B cell (primary cell): ENCODE data around the gene AURKAIP1. TPM values are rescaled to one million over a fixed set of nuclear protein-coding genes. Genes with fewer than 3 reads are reported as not detected.

Experiments used
- ATAC-seq: fragments of 200-7000 bp; cut with Tn5 transposase; one replicate; pipeline ENCODE4 v1.10.0; 2021; ENCODE audit warnings: low read depth, mild to moderate bottlenecking, moderate number of reproducible peaks, moderate library complexity
- CTCF ChIA-PET: fragments of 350-600 bp; sonication (Branson Sonifier 250); formaldehyde crosslinking; loops from one replicate; lab custom pipeline; 2021; ENCODE audit warnings: antibody characterized with exemption, inconsistent platforms; lab: Charles Lee
- POLR2A ChIA-PET: fragments of 350-600 bp; sonication (Branson Sonifier 250); formaldehyde crosslinking; loops from one replicate; lab custom pipeline; 2021; ENCODE audit warnings: antibody characterized with exemption; lab: Charles Lee
- DNase-seq: peaks from one replicate; pipeline ENCODE4 v3.0.0; 2013
- H2AFZ ChIP-seq: 2 replicates; pipeline ENCODE4 v1.6.1; 2012; ENCODE audit warnings: mild to moderate bottlenecking, low read depth, low read length; ENCODE audit not compliant: insufficient read depth, poor library complexity, severe bottlenecking
- H3K27ac ChIP-seq, 2 donors: 1 replicate in 1 of 2; 2 replicates in 1 of 2; pipeline ENCODE4 v1.5.1; 2012 to 2013; ENCODE audit warnings: low read length in 2 of 2, mild to moderate bottlenecking in 2 of 2, moderate library complexity in 1 of 2
- H3K27me3 ChIP-seq, 4 experiments: fragments of 200-600 bp in 1 of 4; sonication (generic) in 1 of 4; replicated peaks in 1 of 4; 1 replicate in 2 of 4; 2 replicates in 2 of 4; pipeline versions ENCODE4 v1.6.1 to v1.7.0; 2013 to 2016; ENCODE audit warnings: low read length in 3 of 4, mild to moderate bottlenecking in 2 of 4, mixed read lengths in 1 of 4, moderate library complexity in 1 of 4; ENCODE audit not compliant: insufficient read depth in 4 of 4, control insufficient read depth in 3 of 4; ENCODE audit errors: control extremely low read depth in 1 of 4
- H3K36me3 ChIP-seq, 2 experiments: replicated peaks in 1 of 2; 1 replicate in 1 of 2; 2 replicates in 1 of 2; pipeline versions ENCODE4 v1.6.1 to v1.7.1; 2013; ENCODE audit warnings: low read length in 1 of 2; ENCODE audit not compliant: insufficient read depth in 2 of 2, control insufficient read depth in 1 of 2; ENCODE audit errors: control extremely low read depth in 1 of 2, extremely low read depth in 1 of 2
- H3K4me1 ChIP-seq, 2 donors: fragments of 200-600 bp in 1 of 2; sonication (generic) in 1 of 2; 1 replicate in 1 of 2; 2 replicates in 1 of 2; pipeline versions ENCODE4 v1.5.1 to v1.6.1; 2013 to 2017; ENCODE audit warnings: low read length in 2 of 2; ENCODE audit not compliant: control insufficient read depth in 2 of 2, insufficient read depth in 2 of 2
- H3K4me2 ChIP-seq: replicated peaks from 2 replicates; pipeline ENCODE3; 2012; ENCODE audit warnings: mild to moderate bottlenecking, low read depth, low read length; ENCODE audit not compliant: poor library complexity, severe bottlenecking
- H3K4me3 ChIP-seq, 5 experiments: fragments of 200-600 bp in 1 of 5; sonication (generic) in 1 of 5; 1 replicate in 3 of 5; 2 replicates in 2 of 5; pipeline versions ENCODE4 v1.5.1 to v1.7.0; 2011 to 2016; ENCODE audit warnings: low read length in 4 of 5, mild to moderate bottlenecking in 4 of 5, low read depth in 2 of 5, control low read depth in 1 of 5, moderate library complexity in 1 of 5; ENCODE audit not compliant: insufficient read depth in 1 of 5; ENCODE audit errors: control extremely low read depth in 1 of 5, extremely low read depth in 1 of 5
- H3K79me2 ChIP-seq: fragments of 200-600 bp; sonication (generic); one replicate; pipeline ENCODE4 v1.6.0; 2016; ENCODE audit warnings: low read length; ENCODE audit not compliant: control insufficient read depth, insufficient read depth
- H3K9ac ChIP-seq: fragments of 200-600 bp; sonication (generic); 2 replicates; pipeline ENCODE4 v1.6.1; 2017; ENCODE audit warnings: mild to moderate bottlenecking, low read length, moderate library complexity
- H3K9me3 ChIP-seq, 3 donors: one replicate each; pipeline versions ENCODE4 v1.6.1 to v1.7.1; 2013; ENCODE audit warnings: low read length in 2 of 3; ENCODE audit not compliant: control insufficient read depth in 2 of 3, insufficient read depth in 1 of 3; ENCODE audit errors: control extremely low read depth in 1 of 3
- H4K20me1 ChIP-seq: 2 replicates; pipeline ENCODE4 v1.6.0; 2012; ENCODE audit warnings: mild to moderate bottlenecking, low read length; ENCODE audit not compliant: insufficient read depth, control insufficient read depth, poor library complexity, severe bottlenecking
- H3K27ac Mint-ChIP-seq: one replicate; pipeline ENCODE4 v1.8.0; 2021; ENCODE audit warnings: mixed read lengths
- H3K27me3 Mint-ChIP-seq: one replicate; pipeline ENCODE4 v1.8.0; 2021; ENCODE audit warnings: mixed read lengths
- H3K4me1 Mint-ChIP-seq: one replicate; pipeline ENCODE4 v1.8.0; 2021; ENCODE audit warnings: mixed read lengths
- H3K4me3 Mint-ChIP-seq: one replicate; pipeline ENCODE4 v1.8.0; 2021; ENCODE audit warnings: mixed read lengths
- H3K9me3 Mint-ChIP-seq: one replicate; pipeline ENCODE4 v1.8.0; 2022; ENCODE audit warnings: mixed read lengths; ENCODE audit not compliant: insufficient read depth
- CTCF ChIP-seq: fragments of 200-600 bp; IDR thresholded peaks from one replicate; pipeline ENCODE4 v1.8.0; 2022; ENCODE audit warnings: antibody characterized with exemption, mild to moderate bottlenecking
- EZH2 ChIP-seq: IDR thresholded peaks from 2 replicates; pipeline ENCODE4 v1.6.1; 2012; ENCODE audit warnings: borderline replicate concordance, low read depth, mild to moderate bottlenecking, moderate library complexity, low read length; ENCODE audit not compliant: insufficient read depth, poor library complexity, severe bottlenecking
- WGBS: methylation state at CpG from one replicate; pipeline ENCODE4 v1.1.5; 2013; ENCODE audit warnings: missing lambda C conversion rate; ENCODE audit not compliant: insufficient coverage; 5-methylcytosine and 5-hydroxymethylcytosine counted together
- intact Hi-C: fragments of 100-400 bp; cut with micrococcal nuclease; formaldehyde crosslinking; loops from one replicate; pipeline ENCODE4 v1.10.0; 2022
- polyA plus RNA-seq: library from polyadenylated mRNA; depleted of rRNA; stranded (reverse); fragments of >200 nt; gene quantifications from 2 replicates; pipeline ENCODE4 v1.2.3, GENCODE V29; 2012
- total RNA-seq, 2 donors: library from RNA; stranded (reverse); fragments of 120-200 nt in 1 of 2; gene quantifications; 1 replicate in 1 of 2; 2 replicates in 1 of 2; pipeline versions ENCODE4 v1.2.3 to v1.2.4, GENCODE V29; 2013 to 2022

The AURKAIP1 gene
- total and polyA plus RNA-seq, 2 donors (not counting 1 experiment from before 2014, with no cell fraction given) = 61.1 to 61.7 TPM

GRCh38 chr1:1422465-1423244, 47.6 kb upstream of the AURKAIP1 start:
- peaks cover 0 to 5% (median 0%) of the 10 kb centered on the region in 3 donors for H3K9me3 ChIP-seq
- Mint-ChIP-seq H3K4me3 (no peak overlapping the region), H3K27me3 (peaks cover 23% of the 10 kb centered on the region), H3K9me3 (no peaks in the 10 kb centered on the region), H3K27ac (no peak overlapping the region), H3K4me1 (peaks cover 5% of the 10 kb centered on the region)
- no peak overlapping the region for H3K9ac ChIP-seq
- peaks cover 0 to 3% of the 10 kb centered on the region in 2 donors for H3K4me1 ChIP-seq
- no peaks in the 10 kb centered on the region for H4K20me1 ChIP-seq
- H3K36me3 ChIP-seq = no peaks in the 10 kb centered on the region
- H3K27me3 ChIP-seq = peaks cover 0 to 34% (median 6%) of the 10 kb centered on the region in 4 experiments
- no peak overlapping the region for H3K4me3 ChIP-seq
- H3K27ac ChIP-seq = no peak overlapping the region
- no peaks in the 10 kb centered on the region for H3K79me2 ChIP-seq
- intact Hi-C loops = no loop called here
- no peak for TF ChIP-seq CTCF
- no peak for DNase-seq
- no peak overlapping the region for H2AFZ ChIP-seq
- no peak overlapping the region for H3K4me2 ChIP-seq
- POLR2A ChIA-PET = no interaction called here
- CTCF ChIA-PET = no interaction called here
- 72% methylated on average over 21 of the region's 29 CpGs for WGBS
- ATAC-seq = no peak

- H3K4me2 ChIP-seq = no peak overlapping the region
- H3K36me3 ChIP-seq = no peaks in the 10 kb centered on the region
- peaks cover 0 to 34% (median 6%) of the 10 kb centered on the region in 4 experiments for H3K27me3 ChIP-seq
- ChIA-PET POLR2A (no interaction called here), CTCF (no interaction called here)
- peaks cover 0 to 5% (median 0%) of the 10 kb centered on the region in 3 donors for H3K9me3 ChIP-seq
- no peak overlapping the region for H3K4me3 ChIP-seq
- WGBS = 88% methylated on average over 4 of the region's 7 CpGs
- H3K9ac ChIP-seq = no peak overlapping the region
- intact Hi-C loops = no loop called here
- ATAC-seq (no peak), DNase-seq (no peak)
- Mint-ChIP-seq H3K9me3 (no peaks in the 10 kb centered on the region), H3K4me3 (no peak overlapping the region), H3K27me3 (peaks cover 23% of the 10 kb centered on the region), H3K27ac (no peak overlapping the region), H3K4me1 (peaks cover 5% of the 10 kb centered on the region)
- H3K79me2 ChIP-seq = no peaks in the 10 kb centered on the region
- H3K4me1 ChIP-seq = peaks cover 0 to 3% of the 10 kb centered on the region in 2 donors
- H3K27ac ChIP-seq = no peak overlapping the region
- H2AFZ ChIP-seq = no peak overlapping the region
- TF ChIP-seq CTCF = no peak
- no peak for TF ChIP-seq EZH2
- no peaks in the 10 kb centered on the region for H4K20me1 ChIP-seq
Measured at GRCh38 chr1:1421907-1422464, 47.0 kb upstream of the AURKAIP1 start.
